HG03025 (cell line): ENCODE measurements around the gene ONECUT3.
"Not testable (repeated sequence)": the region's sequence is repeated elsewhere in the genome, so short reads cannot be mapped to it uniquely, and the experiment has no call there.

ENCODE experiments used
- ATAC-seq: cut with Tn5 transposase; IDR thresholded peaks from one replicate; pipeline ENCODE4 v1.9.1; 2021; ENCODE audit warnings: mild to moderate bottlenecking, moderate library complexity; ENCODE audit not compliant: unreplicated experiment, low FRiP score

Gene ONECUT3

GRCh38 chr19:1752757-1753728 is at the start of gene ONECUT3:
Gene ONECUT3, plus strand, starts transcription at chr19:1753506. Its CDS starts 157 bp downstream, at chr19:1753663.
- no peak for ATAC-seq

- ATAC-seq: no peak
Observed at GRCh38 chr19:1704339-1704738, 49.0 kb upstream of the ONECUT3 start.

- ATAC-seq: no peak
Observed at GRCh38 chr19:1705367-1705766, 47.9 kb upstream of the ONECUT3 start.

GRCh38 chr19:1706646-1707045 is 46.7 kb upstream of the ONECUT3 start:
- ATAC-seq: not testable (repeated sequence)

- no peak for ATAC-seq
Observed at GRCh38 chr19:1707240-1707639, 46.1 kb upstream of the ONECUT3 start.

- ATAC-seq: no peak
Observed at GRCh38 chr19:1713170-1713569, 40.1 kb upstream of the ONECUT3 start.

GRCh38 chr19:1715540-1715939 is 37.8 kb upstream of the ONECUT3 start:
- ATAC-seq: no peak

- ATAC-seq: no peak
Observed at GRCh38 chr19:1717200-1717969, 35.9 kb upstream of the ONECUT3 start.

GRCh38 chr19:1717970-1718264 is 35.4 kb upstream of the ONECUT3 start:
- no peak for ATAC-seq

GRCh38 chr19:1718420-1719291 is 34.6 kb upstream of the ONECUT3 start:
- no peak for ATAC-seq

GRCh38 chr19:1719519-1719918 is 33.8 kb upstream of the ONECUT3 start:
- no peak for ATAC-seq

GRCh38 chr19:1720237-1720636 is 33.1 kb upstream of the ONECUT3 start:
- no peak for ATAC-seq

- no peak for ATAC-seq
Observed at GRCh38 chr19:1725100-1726064, 27.9 kb upstream of the ONECUT3 start.

GRCh38 chr19:1728816-1729567 is 24.3 kb upstream of the ONECUT3 start:
- no peak for ATAC-seq

GRCh38 chr19:1729568-1729925 is 23.8 kb upstream of the ONECUT3 start:
- ATAC-seq: no peak

GRCh38 chr19:1730157-1730556 is 23.1 kb upstream of the ONECUT3 start:
- ATAC-seq: no peak

- ATAC-seq: no peak
Observed at GRCh38 chr19:1734321-1734966, 18.9 kb upstream of the ONECUT3 start.

GRCh38 chr19:1736280-1736679 is 17.0 kb upstream of the ONECUT3 start:
- no peak for ATAC-seq
